Uterus (tissue), 4 donors: ENCODE results near the gene LRRC8B. TPM values are rescaled to one million over a fixed set of nuclear protein-coding genes. Genes with fewer than 3 reads are reported as not detected.

ENCODE experiments used
- DNase-seq, 2 donors: peaks; one replicate each; pipeline ENCODE4 v3.0.0-alpha.2; 2019 to 2020
- H3K27ac ChIP-seq, 2 donors: fragments of 200-600 bp; sonication (generic); 1 replicate in 1 of 2; 2 replicates in 1 of 2; pipeline ENCODE4 v1.5.1; 2016 to 2018
- H3K27me3 ChIP-seq, 2 donors: fragments of 200-600 bp; sonication (generic); one replicate each; pipeline ENCODE4 v1.5.1; 2018 to 2019; ENCODE audit warnings: control low read depth in 1 of 2
- H3K36me3 ChIP-seq, 2 donors: fragments of 200-600 bp; sonication (generic); one replicate each; pipeline ENCODE4 v1.5.1; 2019; ENCODE audit warnings: control low read depth in 1 of 2
- H3K4me1 ChIP-seq, 2 donors: fragments of 200-600 bp; sonication (generic); one replicate each; pipeline ENCODE4 v1.5.1; 2018 to 2019; ENCODE audit warnings: control low read depth in 1 of 2
- H3K4me3 ChIP-seq, 2 donors: fragments of 200-600 bp; sonication (generic); 1 replicate in 1 of 2; 2 replicates in 1 of 2; pipeline ENCODE4 v1.5.1; 2018 to 2019; ENCODE audit warnings: mild to moderate bottlenecking in 1 of 2
- H3K9me3 ChIP-seq, 2 donors: fragments of 200-600 bp; sonication (generic); one replicate each; pipeline ENCODE4 v1.5.1; 2019; ENCODE audit warnings: control low read depth in 1 of 2
- POLR2A ChIP-seq, 2 donors: fragments of 450-650 bp; IDR thresholded peaks; one replicate each; pipeline ENCODE4 v1.6.1; 2016; ENCODE audit warnings: antibody characterized with exemption in 2 of 2, mild to moderate bottlenecking in 1 of 2, moderate library complexity in 1 of 2
- intact Hi-C: fragments of 100-400 bp; cut with DNase I; formaldehyde crosslinking; loops from one replicate; pipeline ENCODE4 v1.15.1; 2023; ENCODE audit warnings: low total_unique reads
- total RNA-seq, 4 donors: library from RNA; depleted of rRNA in 3 of 4; stranded (reverse); fragments of >200 nt in 3 of 4; gene quantifications; one replicate each; pipeline versions ENCODE4 v1.1.0 to v1.2.4, GENCODE V29; 2014 to 2023
- TF ChIP-seq, protein P1 (sequence below), 4 experiments: fragments of 200-600 bp in 2 of 4; fragments of 450-650 bp in 2 of 4; sonication (generic) in 2 of 4; IDR thresholded peaks; one replicate each; pipeline ENCODE4 v1.5.1; 2016 to 2019; ENCODE audit warnings: antibody characterized with exemption in 4 of 4, mild to moderate bottlenecking in 2 of 4, moderate library complexity in 1 of 4
- donor health status: DM: yes; HTN: yes; CAD: no.

The LRRC8B gene
- total RNA-seq, 4 donors from 2014 or later: 1.0 to 9.8 (median 7.6) TPM

DNA sequence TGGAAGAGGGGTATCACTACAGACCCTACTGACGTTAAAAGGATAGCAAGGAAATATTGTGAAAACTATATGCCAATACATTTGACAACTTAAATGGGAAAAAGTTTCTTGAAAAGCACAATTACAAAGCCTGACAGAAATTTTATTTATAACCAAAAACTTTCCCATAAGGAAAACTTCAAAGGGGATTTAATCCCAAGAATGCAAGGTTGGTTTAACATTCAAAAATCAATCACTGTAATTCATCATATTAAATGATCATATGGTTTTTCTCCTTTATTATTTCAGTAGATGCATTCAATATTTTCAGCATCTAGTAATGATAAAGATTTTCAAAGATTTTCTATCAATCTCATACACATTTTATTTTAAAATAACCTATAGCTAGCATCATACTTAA is 121.6 kb downstream of the LRRC8B start:
- H3K36me3 ChIP-seq: no peaks in the 10 kb centered on the region
- H3K27me3 ChIP-seq: no peaks in the 10 kb centered on the region
- H3K27ac ChIP-seq: no peak overlapping the region
- intact Hi-C loops: no loop called here
- no peak for DNase-seq
- no peaks in the 10 kb centered on the region for H3K4me1 ChIP-seq
- H3K9me3 ChIP-seq: no peaks in the 10 kb centered on the region
- H3K4me3 ChIP-seq: no peak overlapping the region
- TF ChIP-seq, protein P1, sequence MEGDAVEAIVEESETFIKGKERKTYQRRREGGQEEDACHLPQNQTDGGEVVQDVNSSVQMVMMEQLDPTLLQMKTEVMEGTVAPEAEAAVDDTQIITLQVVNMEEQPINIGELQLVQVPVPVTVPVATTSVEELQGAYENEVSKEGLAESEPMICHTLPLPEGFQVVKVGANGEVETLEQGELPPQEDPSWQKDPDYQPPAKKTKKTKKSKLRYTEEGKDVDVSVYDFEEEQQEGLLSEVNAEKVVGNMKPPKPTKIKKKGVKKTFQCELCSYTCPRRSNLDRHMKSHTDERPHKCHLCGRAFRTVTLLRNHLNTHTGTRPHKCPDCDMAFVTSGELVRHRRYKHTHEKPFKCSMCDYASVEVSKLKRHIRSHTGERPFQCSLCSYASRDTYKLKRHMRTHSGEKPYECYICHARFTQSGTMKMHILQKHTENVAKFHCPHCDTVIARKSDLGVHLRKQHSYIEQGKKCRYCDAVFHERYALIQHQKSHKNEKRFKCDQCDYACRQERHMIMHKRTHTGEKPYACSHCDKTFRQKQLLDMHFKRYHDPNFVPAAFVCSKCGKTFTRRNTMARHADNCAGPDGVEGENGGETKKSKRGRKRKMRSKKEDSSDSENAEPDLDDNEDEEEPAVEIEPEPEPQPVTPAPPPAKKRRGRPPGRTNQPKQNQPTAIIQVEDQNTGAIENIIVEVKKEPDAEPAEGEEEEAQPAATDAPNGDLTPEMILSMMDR (IDR thresholded peaks at IDR 0.05): no peak
- TF ChIP-seq POLR2A (IDR thresholded peaks at IDR 0.05): no peak

Other genes with a start within 250 kb of the LRRC8B start
- not detected for gene GBP6, start 160.8 kb upstream of the LRRC8B start, total RNA-seq
- gene LRRC8C, start 108.3 kb downstream of the LRRC8B start, total RNA-seq: 10 to 100 TPM; 10.9 to 23.8 (median 19.8) TPM